Posterior cingulate gyrus (tissue), 11 donors: ENCODE measurements around the gene CYTH2.

Experiments used
- DNase-seq, 10 donors: peaks; one replicate each; pipeline versions ENCODE4 v3.0.0 to v3.0.0-alpha.2; 2020 to 2021; ENCODE audit warnings: mixed read lengths in 3 of 10
- intact Hi-C: fragments of 100-400 bp; cut with DNase I; formaldehyde crosslinking; loops from one replicate; pipeline ENCODE4 v1.15.1; 2023

Gene CYTH2

GRCh38 chr19:48469289-48469881, at the start of gene CYTH2:
TSS of gene CYTH2 (plus strand) at chr19:48469369. CDS start at chr19:48469508, 139 bp downstream.
- DNase-seq = peak; percentile 82 to 98 (median 89)
- intact Hi-C loops = loop anchor here (2.0 kb wide), 1 partner anchor 23 kb away; no protein-coding TSS in a partner anchor

- peak in 3 of 10 donors; percentile 35 to 69 (median 66) for DNase-seq
- intact Hi-C loops = no loop called here
Observed at GRCh38 chr19:48421548-48421947, 47.6 kb upstream of the CYTH2 start.

- DNase-seq = peak in 3 of 10 donors; percentile 48 to 76 (median 57)
- intact Hi-C loops = no loop called here
Observed at GRCh38 chr19:48424694-48425219, 44.4 kb upstream of the CYTH2 start.

GRCh38 chr19:48428670-48429069, 40.5 kb upstream of the CYTH2 start:
- intact Hi-C loops = no loop called here
- DNase-seq = no peak

DNA sequence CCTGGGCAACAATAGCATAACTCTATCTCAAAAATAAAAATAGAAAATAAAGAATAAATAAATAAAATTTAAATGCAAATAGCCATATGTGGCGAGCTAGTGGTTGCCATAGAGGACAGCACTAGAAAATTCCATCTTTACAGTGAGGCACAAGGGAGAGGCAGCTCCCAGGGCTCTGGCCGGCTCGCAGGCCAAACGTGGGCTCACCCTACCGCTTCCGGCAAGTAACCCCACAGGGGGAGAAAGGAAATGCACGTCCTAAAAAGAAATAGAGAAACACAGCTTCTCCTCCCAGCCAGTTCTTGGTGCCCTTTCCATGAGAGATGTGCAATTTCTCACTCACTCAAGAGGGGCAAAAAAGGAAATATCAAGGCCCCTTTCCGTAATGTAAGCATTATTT, 35.8 kb upstream of the CYTH2 start:
- intact Hi-C loops = no loop called here
- DNase-seq = peak in 1 of 10 donors; percentile 18

DNA sequence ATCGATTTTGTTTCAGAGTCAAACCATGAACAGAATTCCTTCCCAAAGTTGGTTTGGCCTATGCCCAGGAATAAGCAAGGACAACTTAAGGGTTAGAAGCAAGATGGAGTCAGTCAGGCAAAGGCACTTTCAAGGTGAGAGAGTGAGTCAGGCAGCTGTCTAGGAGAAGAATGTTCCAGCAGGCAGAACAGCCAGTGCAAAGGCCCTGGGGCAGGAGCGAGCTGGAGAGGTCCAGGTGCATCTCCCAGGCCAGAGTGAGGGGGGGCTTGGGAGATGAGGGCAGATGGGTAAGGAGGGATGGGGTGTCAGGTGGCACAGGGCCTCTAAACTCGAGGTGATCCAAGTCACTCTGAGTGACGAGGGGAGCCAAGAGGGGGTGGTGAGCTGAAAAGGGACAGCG, 32.6 kb upstream of the CYTH2 start:
- intact Hi-C loops = no loop called here

GRCh38 chr19:48441360-48442050, 27.7 kb upstream of the CYTH2 start:
- peak in 1 of 10 donors; percentile 75 for DNase-seq
- intact Hi-C loops = no loop called here

More for the DNA sequence above, 32.6 kb upstream of the CYTH2 start:
- DNase-seq = peak in 1 of 10 donors; percentile 23

- intact Hi-C loops = no loop called here
- peak in 1 of 10 donors; percentile 59 for DNase-seq
Observed at GRCh38 chr19:48442116-48443035, 26.8 kb upstream of the CYTH2 start.

GRCh38 chr19:48443256-48443655, 25.9 kb upstream of the CYTH2 start:
- intact Hi-C loops = no loop called here
- DNase-seq = peak in 1 of 10 donors; percentile 75

- peak in 1 of 10 donors; percentile 66 for DNase-seq
- intact Hi-C loops = no loop called here
Observed at GRCh38 chr19:48443731-48444128, 25.4 kb upstream of the CYTH2 start.

GRCh38 chr19:48444129-48444935, 24.8 kb upstream of the CYTH2 start:
- intact Hi-C loops = no loop called here
- peak in 1 of 10 donors; percentile 79 for DNase-seq

- intact Hi-C loops = loop anchor here (5.0 kb wide), 1 partner anchor 53 kb away; the partner anchor contains the start of genes GRIN2D and KDELR1
- DNase-seq = no peak
Observed at GRCh38 chr19:48444936-48445200, 24.3 kb upstream of the CYTH2 start.

- intact Hi-C loops = loop anchor here (5.0 kb wide), 1 partner anchor 53 kb away; the partner anchor contains the start of genes GRIN2D and KDELR1
- peak in 3 of 10 donors; percentile 17 to 51 (median 28) for DNase-seq
Observed at GRCh38 chr19:48445256-48445605, 23.9 kb upstream of the CYTH2 start.

- intact Hi-C loops = loop anchor here (2.0 to 5.0 kb wide), 2 partner anchors 23 to 54 kb away; partner anchors contain the start of genes CYTH2, GRIN2D and KDELR1
- DNase-seq = peak; percentile 80 to 98 (median 88)
Observed at GRCh38 chr19:48445606-48446481, 23.3 kb upstream of the CYTH2 start, which contains the start of gene GRWD1. TSS of gene GRWD1 (plus strand) at chr19:48445983. CDS start at chr19:48446006, 23 bp downstream.

GRCh38 chr19:48446579-48446978, 22.6 kb upstream of the CYTH2 start:
- intact Hi-C loops = loop anchor here (2.0 to 5.0 kb wide), 2 partner anchors 22 to 54 kb away; partner anchors contain the start of genes CYTH2, GRIN2D and KDELR1
- peak in 1 of 10 donors; percentile 24 for DNase-seq

GRCh38 chr19:48448563-48448962, 20.6 kb upstream of the CYTH2 start:
- no peak for DNase-seq
- intact Hi-C loops = loop anchor here (5.0 kb wide), 1 partner anchor 56 kb away; the partner anchor contains the start of genes GRIN2D and KDELR1

- DNase-seq = peak in 2 of 10 donors; percentile 12 to 76
- intact Hi-C loops = no loop called here
Observed at GRCh38 chr19:48450441-48450840, 18.7 kb upstream of the CYTH2 start.

DNA sequence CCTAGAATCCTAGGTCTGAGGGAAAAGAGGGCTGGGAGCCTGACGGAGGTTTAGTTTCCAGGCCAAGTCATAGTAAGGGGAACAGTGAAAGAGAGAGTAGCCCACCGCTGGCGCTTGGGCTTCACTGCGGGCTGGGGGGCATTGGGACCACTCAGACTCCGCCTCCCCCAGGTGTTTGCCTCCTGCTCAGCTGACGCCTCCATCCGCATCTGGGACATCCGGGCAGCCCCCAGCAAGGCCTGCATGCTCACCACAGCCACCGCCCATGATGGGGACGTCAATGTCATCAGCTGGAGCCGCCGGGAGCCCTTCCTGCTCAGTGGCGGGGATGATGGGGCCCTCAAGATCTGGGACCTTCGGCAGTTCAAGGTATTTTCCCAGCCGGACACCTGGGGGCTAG, 18.3 kb upstream of the CYTH2 start:
- DNase-seq = no peak
- intact Hi-C loops = no loop called here
